Natural killer cell (primary cell): Measurements from ENCODE around the gene CFAP299. TPM values are rescaled to one million over a fixed set of nuclear protein-coding genes. Genes with fewer than 3 reads are reported as not detected.
A peak's percentile ranks its signal among the peaks of the same experiment; 100 is the strongest.
"Not testable (repeated sequence)": the region's sequence is repeated elsewhere in the genome, so short reads cannot be mapped to it uniquely, and the experiment has no call there.

Experiments used
- ATAC-seq, 3 donors: fragments of 150-1000 bp in 2 of 3; fragments of 200-7000 bp in 1 of 3; cut with Tn5 transposase; 1 replicate in 1 of 3; 2 replicates in 2 of 3; pipeline ENCODE4 v1.10.0; 2021; ENCODE audit warnings: mild to moderate bottlenecking in 2 of 3, moderate library complexity in 2 of 3
- DNase-seq, 2 donors: peaks; one replicate each; pipeline versions ENCODE4 v3.0.0 to v3.0.0-alpha.2; 2013 to 2021; ENCODE audit warnings: mixed read lengths in 1 of 2
- H3K27ac ChIP-seq: one replicate; pipeline ENCODE4 v1.5.1; 2013; ENCODE audit warnings: mild to moderate bottlenecking, low read length
- H3K27me3 ChIP-seq: one replicate; pipeline ENCODE4 v1.6.1; 2013; ENCODE audit warnings: low read length; ENCODE audit not compliant: control insufficient read depth, insufficient read depth
- H3K36me3 ChIP-seq: one replicate; pipeline ENCODE4 v1.6.1; 2013; ENCODE audit warnings: low read length; ENCODE audit not compliant: control insufficient read depth, insufficient read depth
- H3K4me1 ChIP-seq: one replicate; pipeline ENCODE4 v1.6.1; 2013; ENCODE audit warnings: low read length; ENCODE audit not compliant: control insufficient read depth, insufficient read depth
- H3K4me3 ChIP-seq: one replicate; pipeline ENCODE4 v1.5.1; 2013; ENCODE audit warnings: low read length
- H3K9me3 ChIP-seq: one replicate; pipeline ENCODE4 v1.6.1; 2013; ENCODE audit warnings: low read length; ENCODE audit not compliant: control insufficient read depth, insufficient read depth
- H3K27ac Mint-ChIP-seq, 2 donors: one replicate each; pipeline ENCODE4 v1.8.0; 2022; ENCODE audit warnings: mild to moderate bottlenecking in 2 of 2, mixed read lengths in 2 of 2, moderate library complexity in 1 of 2
- H3K27me3 Mint-ChIP-seq, 2 donors: one replicate each; pipeline ENCODE4 v1.8.0; 2022; ENCODE audit warnings: low read depth in 2 of 2, mixed read lengths in 2 of 2
- H3K36me3 Mint-ChIP-seq: one replicate; pipeline ENCODE4 v1.8.0; 2022; ENCODE audit warnings: mixed read lengths
- H3K4me1 Mint-ChIP-seq, 2 donors: one replicate each; pipeline ENCODE4 v1.8.0; 2022; ENCODE audit warnings: mixed read lengths in 2 of 2
- H3K4me3 Mint-ChIP-seq: one replicate; pipeline ENCODE4 v1.8.0; 2022; ENCODE audit warnings: mild to moderate bottlenecking, moderate library complexity, mixed read lengths
- H3K9me3 Mint-ChIP-seq, 2 donors: one replicate each; pipeline ENCODE4 v1.8.0; 2022; ENCODE audit warnings: mixed read lengths in 2 of 2
- WGBS: methylation state at CpG from one replicate; pipeline ENCODE4 v1.1.7; 2013; ENCODE audit warnings: missing lambda C conversion rate; ENCODE audit not compliant: insufficient coverage; 5-methylcytosine and 5-hydroxymethylcytosine counted together
- intact Hi-C: fragments of 100-400 bp; cut with micrococcal nuclease; formaldehyde crosslinking; loops from one replicate; pipeline ENCODE4 v1.14.2; 2022
- total RNA-seq, 4 donors: library from RNA; stranded (reverse); fragments of 120-200 nt in 1 of 4; gene quantifications; one replicate each; pipeline versions ENCODE4 v1.2.3 to v1.2.4, GENCODE V29; 2013 to 2022
- TF ChIP-seq, protein P1 (sequence below): fragments of 200-600 bp; IDR thresholded peaks from one replicate; pipeline ENCODE4 v1.8.0; 2022; ENCODE audit warnings: antibody characterized with exemption

CFAP299 gene
- total RNA-seq, 3 donors from 2014 or later (not counting 1 experiment from before 2014, with no cell fraction given), result not detected

DNA sequence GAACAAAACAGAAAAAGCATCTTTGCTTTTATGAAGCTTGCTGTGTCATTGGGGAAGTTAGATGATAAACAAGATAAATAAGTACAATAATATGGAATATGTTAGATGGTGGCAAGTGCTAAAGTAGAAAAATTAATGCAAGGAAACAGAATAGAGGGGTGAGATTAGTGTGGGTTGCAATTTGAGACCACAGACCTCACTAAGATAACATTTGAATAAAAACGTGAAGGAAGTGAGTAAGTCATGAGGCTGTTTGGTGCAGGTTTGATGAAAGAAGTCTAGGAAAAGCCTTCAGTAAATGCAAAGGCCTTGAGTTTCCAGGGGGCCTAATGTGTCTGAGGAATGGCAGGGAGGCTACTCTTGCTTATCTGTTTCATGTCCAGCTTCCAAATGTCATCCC is 102.5 kb downstream of the CFAP299 start:
- H3K9me3 ChIP-seq, result peaks cover 12% of the 10 kb centered on the region
- Mint-ChIP-seq H3K4me3 (peak overlapping the region; percentile 21), H3K4me1 (peaks cover 27 to 35% of the 10 kb centered on the region in 2 donors), H3K27me3 (no peaks in the 10 kb centered on the region), H3K36me3 (peaks cover 24% of the 10 kb centered on the region), H3K9me3 (peaks cover 4 to 18% of the 10 kb centered on the region in 2 donors), H3K27ac (peak overlapping the region; percentile 71 to 85)
- no CpG with 5 or more reads among the region's 1 CpG for WGBS
- H3K36me3 ChIP-seq, result no peaks in the 10 kb centered on the region
- H3K27ac ChIP-seq, result peak overlapping the region; percentile 40
- no peak overlapping the region for H3K4me3 ChIP-seq
- peak; percentile 54 to 71 (median 58) for ATAC-seq
- H3K27me3 ChIP-seq, result no peaks in the 10 kb centered on the region
- H3K4me1 ChIP-seq, result peaks cover 18% of the 10 kb centered on the region
- intact Hi-C loops, result loop anchor here (2.0 to 5.0 kb wide), 2 partner anchors 15 to 64 kb away; no protein-coding TSS in a partner anchor
- TF ChIP-seq, protein P1, sequence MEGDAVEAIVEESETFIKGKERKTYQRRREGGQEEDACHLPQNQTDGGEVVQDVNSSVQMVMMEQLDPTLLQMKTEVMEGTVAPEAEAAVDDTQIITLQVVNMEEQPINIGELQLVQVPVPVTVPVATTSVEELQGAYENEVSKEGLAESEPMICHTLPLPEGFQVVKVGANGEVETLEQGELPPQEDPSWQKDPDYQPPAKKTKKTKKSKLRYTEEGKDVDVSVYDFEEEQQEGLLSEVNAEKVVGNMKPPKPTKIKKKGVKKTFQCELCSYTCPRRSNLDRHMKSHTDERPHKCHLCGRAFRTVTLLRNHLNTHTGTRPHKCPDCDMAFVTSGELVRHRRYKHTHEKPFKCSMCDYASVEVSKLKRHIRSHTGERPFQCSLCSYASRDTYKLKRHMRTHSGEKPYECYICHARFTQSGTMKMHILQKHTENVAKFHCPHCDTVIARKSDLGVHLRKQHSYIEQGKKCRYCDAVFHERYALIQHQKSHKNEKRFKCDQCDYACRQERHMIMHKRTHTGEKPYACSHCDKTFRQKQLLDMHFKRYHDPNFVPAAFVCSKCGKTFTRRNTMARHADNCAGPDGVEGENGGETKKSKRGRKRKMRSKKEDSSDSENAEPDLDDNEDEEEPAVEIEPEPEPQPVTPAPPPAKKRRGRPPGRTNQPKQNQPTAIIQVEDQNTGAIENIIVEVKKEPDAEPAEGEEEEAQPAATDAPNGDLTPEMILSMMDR, result no peak
- DNase-seq, result peak in 1 of 2 donors; percentile 19

DNA sequence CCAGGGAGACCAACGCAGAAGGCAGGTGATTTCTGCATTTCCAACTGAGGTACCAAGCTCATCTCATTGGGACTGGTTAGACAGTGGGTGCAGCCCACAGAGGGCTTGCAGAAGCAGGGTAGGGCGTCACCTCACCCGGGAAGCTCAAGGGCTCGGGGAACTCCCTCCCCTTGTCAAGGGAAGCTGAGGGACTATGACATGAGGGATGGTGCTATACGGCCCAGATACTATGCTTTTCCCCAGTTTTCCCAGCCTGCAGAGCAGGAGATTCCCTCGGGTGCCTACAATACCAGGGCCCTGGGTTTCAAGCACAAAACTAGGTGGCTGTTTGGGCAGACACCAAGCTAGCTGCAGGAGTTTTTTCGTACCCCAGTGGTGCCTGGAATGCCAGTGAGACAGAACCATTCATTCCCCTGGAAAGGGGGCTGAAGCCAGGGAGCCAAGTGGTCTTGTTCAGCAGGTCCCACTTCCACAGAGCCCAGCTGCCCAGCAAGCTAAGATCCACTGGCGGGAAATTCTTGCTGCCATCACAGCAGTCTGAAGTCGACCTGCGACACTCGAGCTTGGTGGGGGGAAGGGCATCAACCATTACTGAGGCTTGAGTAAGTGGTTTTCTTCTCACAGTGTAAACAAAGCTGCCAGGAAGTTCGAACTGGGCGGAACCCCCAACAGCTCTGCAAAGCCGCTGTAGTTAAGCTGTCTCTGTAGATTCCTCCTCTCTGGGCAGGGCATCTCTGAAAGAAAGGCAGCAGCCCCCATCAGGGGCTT is 103.9 kb downstream of the CFAP299 start:
- Mint-ChIP-seq H3K4me3 (peak overlapping the region; percentile 36), H3K27ac (peak overlapping the region; percentile 71 to 85), H3K9me3 (peaks cover 4 to 18% of the 10 kb centered on the region in 2 donors), H3K36me3 (peaks cover 24% of the 10 kb centered on the region), H3K4me1 (peaks cover 27 to 35% of the 10 kb centered on the region in 2 donors)
- not testable (repeated sequence) for H3K27me3 ChIP-seq, H3K4me3 ChIP-seq, H3K27me3 Mint-ChIP-seq, H3K36me3 ChIP-seq
- peak; percentile 86 to 90 (median 89) for ATAC-seq
- DNase-seq, result peak; percentile 28 to 64
- Histone ChIP-seq H3K27ac (peak overlapping the region; percentile 67), H3K4me1 (peaks cover 18% of the 10 kb centered on the region), H3K9me3 (peaks cover 12% of the 10 kb centered on the region)
- intact Hi-C loops, result loop anchor here (2.0 to 5.0 kb wide), 2 partner anchors 17 to 63 kb away; no protein-coding TSS in a partner anchor
- WGBS, result 60% methylated on average over 14 of the region's 14 CpGs

GRCh38 chr4:80446248-80446647 is 110.7 kb downstream of the CFAP299 start:
- peaks cover 13% of the 10 kb centered on the region for H3K36me3 Mint-ChIP-seq
- TF ChIP-seq, protein P1, result no peak
- no peak overlapping the region for H3K27ac Mint-ChIP-seq

GRCh38 chr4:80446664-80447063 is 111.1 kb downstream of the CFAP299 start:
- H3K27me3 Mint-ChIP-seq, result no peaks in the 10 kb centered on the region
- no peak overlapping the region for H3K27ac Mint-ChIP-seq
- no peaks in the 10 kb centered on the region for H3K9me3 ChIP-seq
- H3K4me1 ChIP-seq, result no peaks in the 10 kb centered on the region
- no peak overlapping the region for H3K4me3 Mint-ChIP-seq
- no peaks in the 10 kb centered on the region for H3K36me3 ChIP-seq
- no CpG with 5 or more reads among the region's 1 CpG for WGBS
- H3K27ac ChIP-seq, result no peak overlapping the region
- H3K4me3 ChIP-seq, result no peak overlapping the region
- peaks cover 12% of the 10 kb centered on the region for H3K36me3 Mint-ChIP-seq
- no peak for ATAC-seq
- H3K9me3 Mint-ChIP-seq, result peaks cover 6 to 9% of the 10 kb centered on the region in 2 donors
- intact Hi-C loops, result no loop called here
- no peak for DNase-seq
- H3K27me3 ChIP-seq, result no peaks in the 10 kb centered on the region
- TF ChIP-seq, protein P1, result no peak
- no peaks in the 10 kb centered on the region for H3K4me1 Mint-ChIP-seq

More at GRCh38 chr4:80446248-80446647, 110.7 kb downstream of the CFAP299 start:
- ATAC-seq (no peak), DNase-seq (no peak)
- peaks cover 6 to 11% of the 10 kb centered on the region in 2 donors for H3K9me3 Mint-ChIP-seq
- Histone ChIP-seq H3K36me3 (no peaks in the 10 kb centered on the region), H3K4me3 (no peak overlapping the region), H3K4me1 (no peaks in the 10 kb centered on the region), H3K27ac (no peak overlapping the region), H3K9me3 (no peaks in the 10 kb centered on the region), H3K27me3 (no peaks in the 10 kb centered on the region)
- intact Hi-C loops, result no loop called here
- H3K4me3 Mint-ChIP-seq, result no peak overlapping the region
- no peaks in the 10 kb centered on the region for H3K27me3 Mint-ChIP-seq
- H3K4me1 Mint-ChIP-seq, result no peaks in the 10 kb centered on the region
